GM19351 (cell line): ENCODE data around the gene CDX4.
"Not testable (repeated sequence)": the region's sequence is repeated elsewhere in the genome, so short reads cannot be mapped to it uniquely, and the experiment has no call there.

ENCODE experiments used
- ATAC-seq: cut with Tn5 transposase; IDR thresholded peaks from one replicate; pipeline ENCODE4 v1.9.1; 2021; ENCODE audit warnings: mild to moderate bottlenecking, moderate library complexity; ENCODE audit not compliant: unreplicated experiment

CDX4 gene, protein sequence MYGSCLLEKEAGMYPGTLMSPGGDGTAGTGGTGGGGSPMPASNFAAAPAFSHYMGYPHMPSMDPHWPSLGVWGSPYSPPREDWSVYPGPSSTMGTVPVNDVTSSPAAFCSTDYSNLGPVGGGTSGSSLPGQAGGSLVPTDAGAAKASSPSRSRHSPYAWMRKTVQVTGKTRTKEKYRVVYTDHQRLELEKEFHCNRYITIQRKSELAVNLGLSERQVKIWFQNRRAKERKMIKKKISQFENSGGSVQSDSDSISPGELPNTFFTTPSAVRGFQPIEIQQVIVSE

GRCh38 chrX:73446831-73447230 is at the start of gene CDX4:
Gene CDX4 (plus strand): TSS chrX:73447053. CDS start chrX:73447254, 201 bp downstream.
- ATAC-seq: no peak

GRCh38 chrX:73398185-73398914 is 48.5 kb upstream of the CDX4 start:
- ATAC-seq: no peak

DNA sequence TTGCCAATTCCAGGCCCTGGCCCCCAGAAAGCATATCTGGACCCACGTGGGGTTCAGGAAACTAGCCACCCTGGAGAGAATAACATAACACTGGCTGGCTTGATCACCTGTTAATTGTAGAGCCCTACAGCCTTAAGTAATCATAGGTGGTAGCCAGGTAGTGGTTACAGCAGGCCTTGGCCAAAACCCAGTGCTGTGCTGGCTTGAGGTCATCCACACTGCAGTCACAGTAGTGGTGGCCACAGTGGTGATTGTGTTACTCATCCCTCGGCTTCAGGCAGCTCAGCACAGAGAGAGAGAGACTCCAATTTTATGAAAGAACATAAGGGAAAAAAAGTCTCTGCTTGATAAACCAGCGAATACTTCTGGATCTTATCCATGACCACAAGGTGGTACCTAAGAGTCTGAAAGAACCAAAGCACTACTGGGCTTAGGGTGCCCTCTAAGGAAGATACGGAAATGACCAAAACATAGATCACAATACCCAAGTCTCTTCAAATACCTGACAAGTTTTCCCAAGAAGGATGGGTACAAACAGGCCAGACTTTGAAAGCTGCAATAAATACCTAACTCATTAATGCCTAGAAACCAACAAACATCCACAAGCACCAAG is 46.6 kb upstream of the CDX4 start:
- no peak for ATAC-seq

DNA sequence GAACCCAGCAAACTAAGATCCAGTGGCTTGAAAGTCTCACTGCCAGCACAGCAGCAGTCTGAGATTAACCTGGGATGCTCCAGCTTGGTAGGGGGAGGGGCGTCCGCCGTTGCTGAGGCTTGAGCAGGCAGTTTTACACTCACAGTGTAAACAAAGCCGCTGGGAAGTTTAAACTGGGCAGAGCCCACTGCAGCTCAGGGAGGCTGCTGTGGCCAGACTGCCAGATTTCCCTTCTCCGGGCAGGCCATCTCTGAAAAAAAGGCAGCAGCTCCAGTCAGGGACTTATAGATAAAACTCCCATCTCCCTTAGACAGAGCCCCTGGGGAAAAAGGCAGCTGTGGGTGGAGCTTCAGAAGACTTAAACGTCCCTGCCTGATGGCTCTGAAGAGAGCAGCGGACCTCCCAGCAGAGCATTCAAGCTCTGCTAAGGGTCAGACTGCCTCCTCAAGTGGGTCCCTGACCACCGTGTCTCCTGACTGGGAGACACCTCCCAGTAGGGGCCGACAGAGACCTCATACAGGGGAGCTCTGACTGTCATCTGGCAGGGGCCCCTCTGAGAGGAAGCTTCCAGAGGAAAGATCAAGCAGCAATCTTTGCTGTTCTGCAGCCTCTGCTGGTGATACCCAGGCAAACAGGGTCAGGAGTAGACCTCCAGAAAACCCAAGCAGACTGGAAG is 45.1 kb upstream of the CDX4 start:
- no peak for ATAC-seq

GRCh38 chrX:73412930-73413329 is 33.9 kb upstream of the CDX4 start:
- no peak for ATAC-seq

GRCh38 chrX:73447311-73447794 is 500 bp downstream of the CDX4 start:
- no peak for ATAC-seq

- no peak for ATAC-seq
These were observed 1.5 kb downstream of the CDX4 start for GRCh38 chrX:73448379-73448778.

DNA sequence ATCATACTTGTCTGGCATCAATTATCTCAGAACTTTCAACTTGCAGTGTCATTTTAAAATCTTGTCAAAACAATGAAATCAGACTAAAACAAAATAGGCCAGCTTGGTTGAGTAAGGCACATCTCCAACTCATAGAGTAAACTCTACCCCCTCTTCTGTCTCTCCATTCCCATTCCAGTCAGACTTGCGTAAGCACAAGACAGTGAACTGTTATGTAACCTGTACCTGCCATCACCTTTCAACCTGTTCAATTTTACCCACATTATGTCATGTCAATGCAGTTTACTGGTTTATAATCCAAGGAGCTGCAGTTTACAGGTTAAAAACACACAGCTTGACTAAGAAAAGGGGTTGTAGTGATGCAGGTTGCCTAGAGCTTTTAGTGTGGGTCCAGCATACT is 8.3 kb downstream of the CDX4 start:
- no peak for ATAC-seq

DNA sequence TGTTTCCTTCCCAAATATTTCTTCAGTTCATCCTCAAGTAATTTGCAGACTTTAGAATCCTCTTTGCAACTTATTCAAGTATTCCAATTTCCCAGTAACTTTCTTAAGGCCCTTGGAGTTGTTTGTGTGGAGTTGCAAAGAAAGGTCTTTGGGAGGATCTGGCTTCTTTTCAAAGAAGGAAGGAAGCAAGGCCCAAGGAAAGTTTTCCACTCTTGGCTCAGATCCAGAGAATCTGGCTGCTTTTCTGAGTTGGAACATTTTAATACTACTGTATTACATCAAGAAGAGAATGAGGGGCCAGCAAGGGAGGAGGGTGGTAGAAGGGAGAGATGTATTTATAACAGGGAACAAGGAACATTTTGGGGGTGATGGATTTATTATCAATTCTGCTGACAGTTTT is 10.5 kb downstream of the CDX4 start:
- ATAC-seq: no peak

DNA sequence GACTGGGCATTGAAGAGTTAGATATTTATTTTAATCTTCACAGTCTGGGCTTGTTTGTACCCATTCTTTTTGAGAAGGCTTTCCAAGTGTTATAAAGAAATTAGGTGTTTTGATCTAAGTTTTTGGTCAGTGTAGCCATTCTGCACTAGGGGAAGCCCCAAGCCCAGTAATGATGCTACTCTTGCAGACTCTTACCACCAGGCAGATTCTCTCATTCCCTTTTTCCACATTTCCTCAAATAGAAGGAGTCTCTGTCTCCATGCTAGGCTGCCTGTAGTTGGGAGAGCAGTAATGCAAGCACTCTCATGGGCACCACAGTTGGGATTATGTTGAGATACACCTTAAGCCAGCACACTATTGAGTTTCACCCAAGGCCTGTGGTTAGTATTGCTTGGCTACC is 21.5 kb downstream of the CDX4 start:
- ATAC-seq: no peak

GRCh38 chrX:73478961-73479360 is 32.1 kb downstream of the CDX4 start:
- ATAC-seq: no peak

DNA sequence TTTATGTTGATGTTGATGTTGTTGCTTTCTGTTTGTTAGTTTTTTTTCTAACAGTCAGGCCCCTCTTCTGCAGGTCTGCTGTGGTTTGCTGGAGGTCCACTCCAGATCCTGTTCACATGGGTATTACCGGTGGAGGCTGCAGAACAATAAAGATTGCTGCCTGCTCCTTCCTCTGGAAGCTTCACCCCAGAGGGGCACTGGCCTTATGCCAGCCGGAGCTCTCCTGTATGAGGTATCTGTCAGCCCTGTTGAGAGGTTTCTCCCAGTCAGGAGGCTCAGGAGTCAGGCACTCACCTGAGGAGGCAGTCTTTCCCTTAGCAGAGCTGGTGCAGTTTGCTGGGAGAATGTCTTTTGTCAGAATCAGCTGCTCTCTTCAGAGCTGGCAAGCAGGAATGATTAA is 34.7 kb downstream of the CDX4 start:
- no peak for ATAC-seq

DNA sequence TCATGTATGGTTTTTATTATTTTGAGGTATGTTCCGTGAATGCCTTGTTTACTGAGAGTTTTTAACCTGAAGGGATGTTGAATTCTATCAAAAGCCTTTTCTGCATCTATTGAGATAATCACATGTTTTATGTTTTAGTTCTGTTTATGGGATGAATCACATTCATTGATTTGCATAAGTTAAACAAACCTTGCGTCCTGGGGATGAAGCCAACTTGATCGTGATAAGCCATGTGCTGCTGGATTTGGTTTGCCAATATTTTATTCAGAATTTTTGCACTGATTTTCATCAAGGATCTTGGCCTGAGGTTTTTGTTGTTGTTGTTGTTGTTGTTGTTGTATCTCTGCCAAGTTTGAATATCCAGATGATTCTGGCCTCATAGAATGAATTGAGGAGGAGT is 43.8 kb downstream of the CDX4 start:
- ATAC-seq: no peak

- not testable (repeated sequence) for ATAC-seq
These were observed 45.3 kb downstream of the CDX4 start for GRCh38 chrX:73492178-73492577.
